Parathyroid adenoma (tissue), 2 donors: ENCODE results near the gene SAT2.

Experiments used
- H2AFZ ChIP-seq: fragments of 300-600 bp; sonication (generic); one replicate; pipeline ENCODE4 v1.7.0; 2017; ENCODE audit warnings: antibody characterized with exemption, mild to moderate bottlenecking
- H3K27ac ChIP-seq: fragments of 300-600 bp; sonication (generic); one replicate; pipeline ENCODE4 v1.7.0; 2017
- H3K27me3 ChIP-seq: fragments of 300-600 bp; sonication (generic); one replicate; pipeline ENCODE4 v1.7.0; 2017; ENCODE audit warnings: low read length; ENCODE audit not compliant: control insufficient read depth, insufficient read depth
- H3K36me3 ChIP-seq: fragments of 300-600 bp; sonication (generic); one replicate; pipeline ENCODE4 v1.7.0; 2017; ENCODE audit warnings: low read length; ENCODE audit not compliant: control insufficient read depth, insufficient read depth
- H3K4me1 ChIP-seq: fragments of 300-600 bp; sonication (generic); one replicate; pipeline ENCODE4 v1.7.0; 2017; ENCODE audit warnings: control low read depth
- H3K4me2 ChIP-seq: fragments of 300-600 bp; sonication (generic); one replicate; pipeline ENCODE4 v1.7.0; 2017; ENCODE audit warnings: low read length
- H3K4me3 ChIP-seq: fragments of 300-600 bp; sonication (generic); one replicate; pipeline ENCODE4 v1.7.0; 2017; ENCODE audit warnings: low read depth, low read length
- H3K79me2 ChIP-seq: fragments of 300-600 bp; sonication (generic); one replicate; pipeline ENCODE4 v1.7.0; 2017; ENCODE audit warnings: control low read depth
- H3K9ac ChIP-seq: fragments of 300-600 bp; sonication (generic); one replicate; pipeline ENCODE4 v1.7.0; 2017; ENCODE audit warnings: mild to moderate bottlenecking
- H3K9me3 ChIP-seq: fragments of 300-600 bp; sonication (generic); one replicate; pipeline ENCODE4 v1.7.0; 2017; ENCODE audit warnings: low read length; ENCODE audit not compliant: control insufficient read depth
- CTCF ChIP-seq: fragments of 300-600 bp; sonication (generic); IDR thresholded peaks from one replicate; pipeline ENCODE4 v1.7.0; 2017; ENCODE audit warnings: antibody characterized with exemption, mild to moderate bottlenecking
- donor health status: primary hyperparathyroidism.

The SAT2 gene

GRCh38 chr17:7667656-7668406 is 40.2 kb upstream of the SAT2 start:
- Histone ChIP-seq H3K9ac (no peak overlapping the region), H3K27me3 (no peaks in the 10 kb centered on the region), H3K9me3 (no peaks in the 10 kb centered on the region), H3K4me1 (no peaks in the 10 kb centered on the region), H2AFZ (no peak overlapping the region), H3K27ac (no peak overlapping the region), H3K36me3 (no peaks in the 10 kb centered on the region), H3K4me3 (no peak overlapping the region), H3K79me2 (no peaks in the 10 kb centered on the region), H3K4me2 (no peak overlapping the region)
- TF ChIP-seq CTCF, result no peak

- Histone ChIP-seq H3K27me3 (no peaks in the 10 kb centered on the region), H3K36me3 (no peaks in the 10 kb centered on the region), H3K27ac (no peak overlapping the region), H3K79me2 (no peaks in the 10 kb centered on the region), H3K9ac (no peak overlapping the region), H3K4me2 (no peak overlapping the region), H2AFZ (no peak overlapping the region), H3K4me3 (no peak overlapping the region), H3K9me3 (no peaks in the 10 kb centered on the region), H3K4me1 (no peaks in the 10 kb centered on the region)
- no peak for TF ChIP-seq CTCF
These were observed 29.5 kb upstream of the SAT2 start for GRCh38 chr17:7656958-7657609.

- Histone ChIP-seq H3K27me3 (no peaks in the 10 kb centered on the region), H3K4me1 (peaks cover 1% of the 10 kb centered on the region), H3K4me2 (no peak overlapping the region)
These were observed 27.9 kb upstream of the SAT2 start for GRCh38 chr17:7655541-7655840.

GRCh38 chr17:7654832-7655540 is 27.4 kb upstream of the SAT2 start:
- Histone ChIP-seq H3K4me2 (no peak overlapping the region), H3K9ac (no peak overlapping the region), H3K4me3 (no peak overlapping the region), H3K27me3 (no peaks in the 10 kb centered on the region), H3K27ac (no peak overlapping the region), H2AFZ (no peak overlapping the region), H3K36me3 (no peaks in the 10 kb centered on the region), H3K9me3 (no peaks in the 10 kb centered on the region), H3K4me1 (peaks cover 3% of the 10 kb centered on the region), H3K79me2 (no peaks in the 10 kb centered on the region)
- TF ChIP-seq CTCF, result no peak

More at GRCh38 chr17:7655541-7655840, 27.9 kb upstream of the SAT2 start:
- Histone ChIP-seq H3K9me3 (no peaks in the 10 kb centered on the region), H3K36me3 (no peaks in the 10 kb centered on the region), H3K4me3 (no peak overlapping the region), H2AFZ (no peak overlapping the region), H3K27ac (no peak overlapping the region), H3K9ac (no peak overlapping the region), H3K79me2 (no peaks in the 10 kb centered on the region)
- TF ChIP-seq CTCF, result no peak
